Measurements from ENCODE around the gene NDUFAF8.

The NDUFAF8 gene

GRCh38 chr17:81196505-81197408, 42.4 kb upstream of the NDUFAF8 start:
- no peak for TF ChIP-seq POLR2A (IDR thresholded peaks at IDR 0.05; ENCODE audit: low read depth, low read length)
- DNase-seq (ENCODE audit: insufficient read length, low spot score) (no peak), FAIRE-seq (no peak)

GRCh38 chr17:81197409-81197795, 41.7 kb upstream of the NDUFAF8 start:
- FAIRE-seq (no peak), DNase-seq (ENCODE audit: insufficient read length, low spot score) (no peak)
- TF ChIP-seq POLR2A (IDR thresholded peaks at IDR 0.05; ENCODE audit: low read depth, low read length): no peak

- DNase-seq (ENCODE audit: insufficient read length, low spot score) (no peak), FAIRE-seq (no peak)
- TF ChIP-seq POLR2A (IDR thresholded peaks at IDR 0.05; ENCODE audit: low read depth, low read length): no peak
Observed at GRCh38 chr17:81197831-81198490, 41.2 kb upstream of the NDUFAF8 start.

GRCh38 chr17:81198826-81199481, 40.2 kb upstream of the NDUFAF8 start:
- no peak for TF ChIP-seq POLR2A (IDR thresholded peaks at IDR 0.05; ENCODE audit: low read depth, low read length)
- FAIRE-seq (no peak), DNase-seq (ENCODE audit: insufficient read length, low spot score) (no peak)

- TF ChIP-seq POLR2A (IDR thresholded peaks at IDR 0.05; ENCODE audit: low read depth, low read length): no peak
- no peak for FAIRE-seq
- DNase-seq (ENCODE audit: insufficient read length, low spot score): no peak
Observed at GRCh38 chr17:81199482-81199830, 39.7 kb upstream of the NDUFAF8 start.

GRCh38 chr17:81200201-81200600, 38.9 kb upstream of the NDUFAF8 start:
- DNase-seq (ENCODE audit: insufficient read length, low spot score) (no peak), FAIRE-seq (no peak)
- no peak for TF ChIP-seq POLR2A (IDR thresholded peaks at IDR 0.05; ENCODE audit: low read depth, low read length)

GRCh38 chr17:81200695-81201580, 38.2 kb upstream of the NDUFAF8 start:
- DNase-seq (ENCODE audit: insufficient read length, low spot score): peak; percentile 89
- FAIRE-seq: peak; percentile 41
- no peak for TF ChIP-seq POLR2A (IDR thresholded peaks at IDR 0.05; ENCODE audit: low read depth, low read length)

GRCh38 chr17:81202318-81202717, 36.8 kb upstream of the NDUFAF8 start:
- no peak for TF ChIP-seq POLR2A (IDR thresholded peaks at IDR 0.05; ENCODE audit: low read depth, low read length)
- DNase-seq (ENCODE audit: insufficient read length, low spot score) (no peak), FAIRE-seq (no peak)

- FAIRE-seq (no peak), DNase-seq (ENCODE audit: insufficient read length, low spot score) (no peak)
- TF ChIP-seq POLR2A (IDR thresholded peaks at IDR 0.05; ENCODE audit: low read depth, low read length): no peak
Observed at GRCh38 chr17:81203136-81203535, 36.0 kb upstream of the NDUFAF8 start.

GRCh38 chr17:81204578-81204977, 34.5 kb upstream of the NDUFAF8 start:
- FAIRE-seq: no peak
- TF ChIP-seq POLR2A (IDR thresholded peaks at IDR 0.05; ENCODE audit: low read depth, low read length): no peak

GRCh38 chr17:81206166-81206565, 33.0 kb upstream of the NDUFAF8 start:
- TF ChIP-seq POLR2A (IDR thresholded peaks at IDR 0.05; ENCODE audit: low read depth, low read length): no peak

More at GRCh38 chr17:81204578-81204977, 34.5 kb upstream of the NDUFAF8 start:
- no peak for DNase-seq (ENCODE audit: insufficient read length, low spot score)

GRCh38 chr17:81206657-81207056, 32.5 kb upstream of the NDUFAF8 start:
- DNase-seq (ENCODE audit: insufficient read length, low spot score) (no peak), FAIRE-seq (no peak)
- TF ChIP-seq POLR2A (IDR thresholded peaks at IDR 0.05; ENCODE audit: low read depth, low read length): no peak

More at GRCh38 chr17:81206166-81206565, 33.0 kb upstream of the NDUFAF8 start:
- no peak for FAIRE-seq
- DNase-seq (ENCODE audit: insufficient read length, low spot score): no peak
